DND-41 (cell line): ENCODE results near the gene FRMD7.
"Not testable (repeated sequence)": the region's sequence is repeated elsewhere in the genome, so short reads cannot be mapped to it uniquely, and the experiment has no call there.

Source experiments
- ATAC-seq: fragments of 200-7000 bp; cut with Tn5 transposase; 3 replicates; pipeline ENCODE4 v1.9.1; 2021; ENCODE audit warnings: low read depth; ENCODE audit not compliant: insufficient read depth
- DNase-seq: peaks from one replicate; pipeline ENCODE4 v3.0.0-alpha.2; 2020
- H2AFZ ChIP-seq: 2 replicates; pipeline ENCODE4 v1.6.0; 2012; ENCODE audit warnings: low read depth, low read length
- H3K27ac ChIP-seq: 2 replicates; pipeline ENCODE4 v1.5.1; 2012; ENCODE audit warnings: low read length, inconsistent platforms
- H3K27me3 ChIP-seq: fragments of 200-600 bp; sonication (generic); 2 replicates; pipeline ENCODE4 v1.6.0; 2012; ENCODE audit warnings: low read length, mild to moderate bottlenecking, inconsistent platforms; ENCODE audit not compliant: insufficient read depth, poor library complexity
- H3K36me3 ChIP-seq: 2 replicates; pipeline ENCODE4 v1.5.1; 2012; ENCODE audit warnings: low read length, inconsistent platforms; ENCODE audit not compliant: insufficient read depth
- H3K4me1 ChIP-seq: 2 replicates; pipeline ENCODE4 v1.5.1; 2012; ENCODE audit warnings: mild to moderate bottlenecking, low read length; ENCODE audit not compliant: insufficient read depth
- H3K4me2 ChIP-seq: 2 replicates; pipeline ENCODE4 v1.6.0; 2012; ENCODE audit warnings: mild to moderate bottlenecking, moderate library complexity, low read length, inconsistent platforms; ENCODE audit not compliant: insufficient read depth
- H3K4me3 ChIP-seq, 2 experiments: fragments of 200-600 bp in 1 of 2; shearing (Covaris generic) in 1 of 2; 2 replicates each; pipeline ENCODE4 v1.5.1; 2012 to 2016; ENCODE audit warnings: inconsistent platforms in 2 of 2, low read length in 2 of 2, mild to moderate bottlenecking in 2 of 2, low read depth in 1 of 2, moderate library complexity in 1 of 2
- H3K79me2 ChIP-seq: 2 replicates; pipeline ENCODE4 v1.6.0; 2012; ENCODE audit warnings: low read length, inconsistent platforms; ENCODE audit not compliant: insufficient read depth
- H3K9ac ChIP-seq: 2 replicates; pipeline ENCODE4 v1.6.0; 2012; ENCODE audit warnings: low read depth, mild to moderate bottlenecking, inconsistent platforms, low read length, moderate library complexity
- H3K9me3 ChIP-seq: 2 replicates; pipeline ENCODE4 v1.5.1; 2012; ENCODE audit warnings: low read length, moderate library complexity, mild to moderate bottlenecking, inconsistent platforms; ENCODE audit not compliant: insufficient read depth, severe bottlenecking
- H4K20me1 ChIP-seq: 2 replicates; pipeline ENCODE4 v1.6.0; 2012; ENCODE audit warnings: low read length; ENCODE audit not compliant: insufficient read depth
- CTCF ChIP-seq: IDR thresholded peaks from 2 replicates; pipeline ENCODE4 v1.5.1; 2012; ENCODE audit warnings: borderline replicate concordance, low read length, moderate library complexity, mild to moderate bottlenecking; ENCODE audit not compliant: poor library complexity, severe bottlenecking; ENCODE audit errors: extremely low read depth
- EZH2 ChIP-seq: IDR thresholded peaks from 3 replicates; pipeline ENCODE4 v1.6.1; 2012; ENCODE audit warnings: borderline replicate concordance, low read depth, mild to moderate bottlenecking, moderate library complexity, low read length, inconsistent platforms; ENCODE audit not compliant: severe bottlenecking

Gene FRMD7

GRCh38 chrX:132171478-132171877, 43.7 kb upstream of the FRMD7 start:
- Histone ChIP-seq H3K79me2 (no peaks in the 10 kb centered on the region), H3K4me2 (no peak overlapping the region), H3K9ac (no peak overlapping the region), H3K27ac (no peak overlapping the region), H3K4me1 (no peaks in the 10 kb centered on the region), H3K4me3 (no peak overlapping the region), H3K27me3 (no peaks in the 10 kb centered on the region), H3K9me3 (no peaks in the 10 kb centered on the region), H2AFZ (no peak overlapping the region), H3K36me3 (no peaks in the 10 kb centered on the region), H4K20me1 (no peaks in the 10 kb centered on the region)
- DNase-seq = no peak
- ATAC-seq = no peak
- no peak for TF ChIP-seq EZH2
- peak; percentile 12 for TF ChIP-seq CTCF

- Histone ChIP-seq H4K20me1 (no peaks in the 10 kb centered on the region), H3K9ac (no peak overlapping the region), H2AFZ (no peak overlapping the region), H3K36me3 (no peaks in the 10 kb centered on the region), H3K79me2 (no peaks in the 10 kb centered on the region), H3K4me1 (no peaks in the 10 kb centered on the region), H3K27ac (no peak overlapping the region), H3K27me3 (no peaks in the 10 kb centered on the region), H3K4me3 (no peak overlapping the region), H3K4me2 (no peak overlapping the region), H3K9me3 (no peaks in the 10 kb centered on the region)
- no peak for ATAC-seq
- DNase-seq = no peak
- TF ChIP-seq EZH2 (no peak), CTCF (no peak)
Measured at GRCh38 chrX:132169554-132169953, 41.7 kb upstream of the FRMD7 start.

- Histone ChIP-seq H4K20me1 (no peaks in the 10 kb centered on the region), H3K79me2 (no peaks in the 10 kb centered on the region), H3K4me2 (no peak overlapping the region), H3K27ac (no peak overlapping the region), H3K9me3 (no peaks in the 10 kb centered on the region), H3K9ac (no peak overlapping the region), H2AFZ (no peak overlapping the region), H3K4me1 (no peaks in the 10 kb centered on the region), H3K27me3 (no peaks in the 10 kb centered on the region), H3K4me3 (no peak overlapping the region), H3K36me3 (no peaks in the 10 kb centered on the region)
- no peak for ATAC-seq
- DNase-seq = no peak
- no peak for TF ChIP-seq EZH2
- TF ChIP-seq CTCF = no peak
Measured at GRCh38 chrX:132165651-132166050, 37.8 kb upstream of the FRMD7 start.

GRCh38 chrX:132165005-132165404, 37.2 kb upstream of the FRMD7 start:
- Histone ChIP-seq H3K4me1 (no peaks in the 10 kb centered on the region), H3K27ac (no peak overlapping the region), H3K4me2 (no peak overlapping the region), H4K20me1 (no peaks in the 10 kb centered on the region), H3K27me3 (no peaks in the 10 kb centered on the region), H3K9ac (no peak overlapping the region), H3K79me2 (no peaks in the 10 kb centered on the region), H2AFZ (no peak overlapping the region), H3K9me3 (no peaks in the 10 kb centered on the region), H3K36me3 (no peaks in the 10 kb centered on the region), H3K4me3 (no peak overlapping the region)
- ATAC-seq (no peak), DNase-seq (no peak)
- TF ChIP-seq CTCF = no peak
- no peak for TF ChIP-seq EZH2

GRCh38 chrX:132163094-132163493, 35.3 kb upstream of the FRMD7 start:
- not testable (repeated sequence) for H3K4me2 ChIP-seq, H3K4me3 ChIP-seq, H2AFZ ChIP-seq, H3K9me3 ChIP-seq, H3K36me3 ChIP-seq, H3K4me1 ChIP-seq, H3K27ac ChIP-seq, H4K20me1 ChIP-seq, H3K27me3 ChIP-seq, H3K9ac ChIP-seq, DNase-seq, ATAC-seq, H3K79me2 ChIP-seq
